IMR-90 (cell line): ENCODE data around the gene CCNE1. TPM values are rescaled to one million over a fixed set of nuclear protein-coding genes. Genes with fewer than 3 reads are reported as not detected.

Source experiments
- ATAC-seq: fragments of 200-7000 bp; cut with Tn5 transposase; 2 replicates; pipeline ENCODE4 v1.9.1; 2020; ENCODE audit warnings: low read depth, mild to moderate bottlenecking, moderate library complexity
- BruUV-seq: library from RNA; stranded (reverse); fragments of 400-500 nt; replicated peaks from 2 replicates; lab custom pipeline; 2021; lab: Mats Ljungman, UMichigan
- CTCF ChIA-PET: fragments of 300-600 bp; formaldehyde crosslinking; extraction: SDS; loops from one replicate; lab custom pipeline; 2021; ENCODE audit warnings: antibody characterized with exemption; lab: Yijun Ruan, JAX
- POLR2A ChIA-PET: fragments of 300-600 bp; sonication (Branson Sonifier 250); formaldehyde crosslinking; loops from one replicate; lab custom pipeline; 2022; ENCODE audit warnings: antibody characterized with exemption; ENCODE audit not compliant: unreplicated experiment; lab: Charles Lee
- DNase-seq: peaks from one replicate; pipeline ENCODE4 v3.0.0; 2013
- H2AFZ ChIP-seq: replicated peaks from 2 replicates; pipeline ENCODE3; 2013; ENCODE audit warnings: low read length, mild to moderate bottlenecking; ENCODE audit not compliant: poor library complexity
- H2AK5ac ChIP-seq: 2 replicates; pipeline ENCODE4 v1.6.1; 2013; ENCODE audit warnings: low read depth, low read length, inconsistent platforms
- H2AK9ac ChIP-seq: replicated peaks from 2 replicates; pipeline ENCODE3; 2013; ENCODE audit warnings: mild to moderate bottlenecking, low read depth, low read length, moderate library complexity; ENCODE audit not compliant: poor library complexity
- H2BK120ac ChIP-seq: 2 replicates; pipeline ENCODE4 v1.6.1; 2013; ENCODE audit warnings: low read depth, low read length, inconsistent platforms
- H2BK15ac ChIP-seq: 3 replicates; pipeline ENCODE4 v1.6.1; 2013; ENCODE audit warnings: low read depth, low read length, inconsistent platforms
- H2BK20ac ChIP-seq: 2 replicates; pipeline ENCODE4 v1.6.1; 2013; ENCODE audit warnings: low read depth, mild to moderate bottlenecking, inconsistent platforms, low read length, moderate library complexity
- H2BK5ac ChIP-seq: 2 replicates; pipeline ENCODE4 v1.6.1; 2013; ENCODE audit warnings: mild to moderate bottlenecking, low read depth, low read length, inconsistent platforms; ENCODE audit not compliant: poor library complexity, severe bottlenecking
- H3K14ac ChIP-seq: replicated peaks from 2 replicates; pipeline ENCODE4 v1.6.1; 2013; ENCODE audit warnings: low read depth, low read length, inconsistent platforms
- H3K18ac ChIP-seq: 2 replicates; pipeline ENCODE4 v1.6.1; 2013; ENCODE audit warnings: low read depth, low read length, control low read depth
- H3K23ac ChIP-seq: 2 replicates; pipeline ENCODE4 v1.6.1; 2013; ENCODE audit warnings: low read depth, low read length, inconsistent platforms
- H3K27ac ChIP-seq: 2 replicates; pipeline ENCODE4 v1.5.1; 2013; ENCODE audit warnings: mild to moderate bottlenecking, control low read depth, low read length; ENCODE audit not compliant: insufficient read depth
- H3K27me3 ChIP-seq: 2 replicates; pipeline ENCODE4 v1.6.1; 2013; ENCODE audit warnings: low read length; ENCODE audit not compliant: control insufficient read depth, insufficient read depth
- H3K36me3 ChIP-seq: 2 replicates; pipeline ENCODE4 v1.6.1; 2013; ENCODE audit warnings: low read length, mixed read lengths; ENCODE audit not compliant: control insufficient read depth, insufficient read depth
- H3K4ac ChIP-seq: 2 replicates; pipeline ENCODE4 v1.6.1; 2013; ENCODE audit warnings: low read depth, low read length, inconsistent platforms
- H3K4me1 ChIP-seq: 2 replicates; pipeline ENCODE4 v1.6.1; 2013; ENCODE audit warnings: low read length, mixed read lengths; ENCODE audit not compliant: control insufficient read depth, insufficient read depth
- H3K4me2 ChIP-seq: 2 replicates; pipeline ENCODE4 v1.6.1; 2013; ENCODE audit warnings: low read depth, mild to moderate bottlenecking, control low read depth, low read length, moderate library complexity
- H3K4me3 ChIP-seq: 2 replicates; pipeline ENCODE4 v1.5.1; 2013; ENCODE audit warnings: low read depth, mild to moderate bottlenecking, control low read depth, low read length, moderate library complexity; ENCODE audit not compliant: insufficient read depth
- H3K56ac ChIP-seq: 2 replicates; pipeline ENCODE4 v1.6.1; 2013; ENCODE audit warnings: low read length, inconsistent platforms; ENCODE audit not compliant: insufficient read depth; ENCODE audit errors: extremely low read depth
- H3K79me1 ChIP-seq, 2 experiments: 2 replicates each; pipeline ENCODE4 v1.6.1; 2013; ENCODE audit warnings: low read length in 2 of 2, inconsistent platforms in 1 of 2, low read depth in 1 of 2
- H3K9ac ChIP-seq: 2 replicates; pipeline ENCODE4 v1.6.1; 2013; ENCODE audit warnings: low read depth, low read length, control low read depth
- H3K9me1 ChIP-seq: 2 replicates; pipeline ENCODE4 v1.6.1; 2013; ENCODE audit warnings: low read length, inconsistent platforms; ENCODE audit not compliant: insufficient read depth
- H3K9me3 ChIP-seq: 2 replicates; pipeline ENCODE4 v1.6.1; 2013; ENCODE audit warnings: low read length; ENCODE audit not compliant: control insufficient read depth, insufficient read depth
- H4K20me1 ChIP-seq: 2 replicates; pipeline ENCODE4 v1.6.1; 2013; ENCODE audit warnings: low read length, inconsistent platforms; ENCODE audit not compliant: insufficient read depth
- H4K5ac ChIP-seq: 2 replicates; pipeline ENCODE4 v1.6.1; 2013; ENCODE audit warnings: mild to moderate bottlenecking, low read depth, low read length, control low read depth
- H4K8ac ChIP-seq, 2 experiments: 2 replicates each; pipeline ENCODE4 v1.6.1; 2013; ENCODE audit warnings: low read depth in 2 of 2, low read length in 2 of 2, control low read depth in 1 of 2, inconsistent platforms in 1 of 2
- H4K91ac ChIP-seq: 2 replicates; pipeline ENCODE4 v1.6.1; 2013; ENCODE audit warnings: low read depth, low read length, inconsistent platforms; ENCODE audit not compliant: insufficient read depth
- BHLHE40 ChIP-seq: fragments of 150-350 bp; IDR thresholded peaks from 2 replicates; pipeline ENCODE4 v1.6.1; 2016; ENCODE audit warnings: mild to moderate bottlenecking, low read depth, low read length
- CEBPB ChIP-seq: IDR thresholded peaks from 2 replicates; pipeline ENCODE4 v1.6.1; 2012; ENCODE audit warnings: low read depth, low read length, improper control_type of control experiment
- CHD1 ChIP-seq: IDR thresholded peaks from 2 replicates; pipeline ENCODE4 v1.6.1; 2012; ENCODE audit warnings: low read depth, low read length, improper control_type of control experiment
- FOS ChIP-seq: fragments of 150-350 bp; IDR thresholded peaks from 2 replicates; pipeline ENCODE4 v1.6.1; 2016; ENCODE audit warnings: low read depth, low read length
- MAFK ChIP-seq: IDR thresholded peaks from 2 replicates; pipeline ENCODE4 v1.6.1; 2012; ENCODE audit warnings: low read depth, low read length, improper control_type of control experiment
- MAZ ChIP-seq: IDR thresholded peaks from 2 replicates; pipeline ENCODE4 v1.6.1; 2012; ENCODE audit warnings: low read depth, mild to moderate bottlenecking, low read length, improper control_type of control experiment, moderate library complexity, borderline replicate concordance
- MXI1 ChIP-seq: IDR thresholded peaks from 2 replicates; pipeline ENCODE4 v1.6.1; 2012; ENCODE audit warnings: low read depth, mild to moderate bottlenecking, low read length, moderate library complexity, borderline replicate concordance
- NFE2L2 ChIP-seq: fragments of 150-350 bp; IDR thresholded peaks from 2 replicates; pipeline ENCODE4 v1.6.1; 2016; ENCODE audit warnings: low read depth, mild to moderate bottlenecking, low read length
- POLR2A ChIP-seq: IDR thresholded peaks from 2 replicates; pipeline ENCODE4 v1.6.1; 2012; ENCODE audit warnings: mild to moderate bottlenecking, low read depth, low read length
- RAD21 ChIP-seq: IDR thresholded peaks from 2 replicates; pipeline ENCODE4 v1.6.1; 2012; ENCODE audit warnings: low read length, improper control_type of control experiment
- RCOR1 ChIP-seq: IDR thresholded peaks from 2 replicates; pipeline ENCODE4 v1.6.1; 2012; ENCODE audit warnings: mild to moderate bottlenecking, low read length, improper control_type of control experiment; ENCODE audit not compliant: insufficient replicate concordance
- RFX5 ChIP-seq: IDR thresholded peaks from 2 replicates; pipeline ENCODE4 v1.8.0; 2012; ENCODE audit warnings: low read depth, mild to moderate bottlenecking, low read length, moderate library complexity
- SMC3 ChIP-seq: fragments of 150-350 bp; IDR thresholded peaks from 2 replicates; pipeline ENCODE4 v1.6.1; 2016; ENCODE audit warnings: low read depth, mild to moderate bottlenecking, antibody characterized with exemption, low read length, moderate library complexity
- WGBS, 2 experiments: methylation state at CpG; one replicate each; pipeline versions ENCODE4 v1.1.5 to v1.1.7; 2013; ENCODE audit warnings: missing lambda C conversion rate in 2 of 2; ENCODE audit not compliant: insufficient read length in 1 of 2; ENCODE audit errors: extremely low coverage in 2 of 2; 5-methylcytosine and 5-hydroxymethylcytosine counted together
- dilution Hi-C: fragments of 300-500 bp; cut with HindIII; formaldehyde crosslinking; loops from one replicate; pipeline ENCODE4 v1.14.3; 2018; ENCODE audit warnings: low sequenced_read_pairs; ENCODE audit not compliant: unreplicated experiment
- in situ Hi-C: fragments of 300-500 bp; cut with MboI; formaldehyde crosslinking; loops from 3 replicates; pipeline ENCODE4 v1.14.3; 2019; ENCODE audit warnings: low sequenced_read_pairs, inconsistent platforms, mixed read lengths
- intact Hi-C: fragments of 100-400 bp; cut with micrococcal nuclease; formaldehyde crosslinking; loops from 2 replicates; pipeline ENCODE4 v1.10.0; 2022
- polyA plus RNA-seq, 3 experiments: library from polyadenylated mRNA; depleted of rRNA; stranded (reverse); fragments of >200 nt; gene quantifications; 2 replicates each; pipeline ENCODE4 v1.2.3, GENCODE V29; 2012; ENCODE audit warnings: low replicate concordance in 1 of 3
- total RNA-seq: library from RNA; depleted of rRNA; stranded (reverse); fragments of >200 nt; gene quantifications from 2 replicates; pipeline ENCODE4 v1.2.3, GENCODE V29; 2012
- TF ChIP-seq, protein P1 (sequence below): fragments of 150-350 bp; IDR thresholded peaks from 2 replicates; pipeline ENCODE4 v1.6.1; 2017; ENCODE audit warnings: mild to moderate bottlenecking, antibody characterized with exemption, low read length, low read depth
- TF ChIP-seq, protein P2 (sequence below): conservative IDR thresholded peaks from 2 replicates; pipeline ENCODE4 v1.5.1; 2012; ENCODE audit warnings: mild to moderate bottlenecking, low read depth, low read length, improper control_type of control experiment
- TF ChIP-seq, protein P3 (sequence below): fragments of 150-350 bp; IDR thresholded peaks from 2 replicates; pipeline ENCODE4 v1.6.1; 2016; ENCODE audit warnings: low read depth, mild to moderate bottlenecking, low read length, moderate library complexity, borderline replicate concordance

CCNE1 gene
- total and polyA plus RNA-seq, 2 of the 4 experiments (the other 2 are of a cell fraction): 6.8 to 7.0 TPM

DNA sequence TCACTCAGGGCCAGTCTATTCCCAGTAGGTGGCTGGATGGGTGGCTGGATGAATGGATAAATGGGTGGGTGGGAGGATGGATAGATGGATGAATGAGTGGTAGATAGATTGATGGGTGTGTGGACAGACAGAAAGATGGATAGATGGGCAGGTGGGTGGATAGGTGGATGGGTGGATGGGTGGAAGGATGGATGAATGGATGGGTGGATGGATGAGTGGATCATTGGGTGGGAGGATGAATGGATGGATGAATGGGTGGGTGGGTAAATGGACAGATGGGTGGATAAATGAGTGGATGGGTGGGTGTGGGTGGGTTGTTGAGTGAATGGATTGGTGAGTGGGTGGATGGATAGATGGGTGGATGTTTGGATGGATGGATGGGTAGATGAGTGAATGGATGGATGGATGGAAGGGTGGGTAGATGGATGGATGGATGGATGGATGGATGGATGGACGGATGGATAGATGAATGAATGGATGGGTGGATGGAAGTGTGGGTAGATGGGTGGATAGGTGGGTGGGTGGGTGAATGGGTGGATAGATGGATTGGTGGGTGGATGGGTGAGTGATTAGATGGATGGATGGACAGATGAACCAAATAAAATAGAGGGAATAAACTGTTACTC, 27.1 kb upstream of the CCNE1 start:
- CTCF ChIA-PET: no interaction called here
- in situ Hi-C loops: no loop called here
- no TSS peak for BruUV-seq

More for the DNA sequence above, 27.1 kb upstream of the CCNE1 start:
- H2BK120ac ChIP-seq: no peak overlapping the region
- no peak overlapping the region for H3K4ac ChIP-seq
- H3K9me1 ChIP-seq: no peaks in the 10 kb centered on the region
- dilution Hi-C loops (no loop called here), intact Hi-C loops (no loop called here)
- H3K9me3 ChIP-seq: no peaks in the 10 kb centered on the region
- H3K27me3 ChIP-seq: peaks cover 2% of the 10 kb centered on the region; the same call in 1 of the 2 replicates
- H3K79me1 ChIP-seq: no peaks in the 10 kb centered on the region
- H2AK9ac ChIP-seq: no peak overlapping the region
- H3K56ac ChIP-seq: no peak overlapping the region
- ATAC-seq (no peak), DNase-seq (no peak)
- H3K4me3 ChIP-seq: no peak overlapping the region
- H3K27ac ChIP-seq: no peak overlapping the region
- H3K23ac ChIP-seq: no peak overlapping the region
- H2AFZ ChIP-seq: no peak overlapping the region
- H3K9ac ChIP-seq: no peak overlapping the region
- no peak overlapping the region for H4K91ac ChIP-seq
- H3K36me3 ChIP-seq: no peaks in the 10 kb centered on the region
- H3K4me1 ChIP-seq: no peaks in the 10 kb centered on the region
- no peak overlapping the region for H3K14ac ChIP-seq
- no peak overlapping the region for H2AK5ac ChIP-seq
- WGBS, 2 experiments: 67% methylated on average over 1 of the region's 1 CpG; no CpG with 5 or more reads in 1 of the 2 experiments
- H2BK20ac ChIP-seq: no peak overlapping the region
- no peak overlapping the region for H4K5ac ChIP-seq
- H4K8ac ChIP-seq: no peak overlapping the region
- H3K4me2 ChIP-seq: no peak overlapping the region
- TF ChIP-seq, protein P1, sequence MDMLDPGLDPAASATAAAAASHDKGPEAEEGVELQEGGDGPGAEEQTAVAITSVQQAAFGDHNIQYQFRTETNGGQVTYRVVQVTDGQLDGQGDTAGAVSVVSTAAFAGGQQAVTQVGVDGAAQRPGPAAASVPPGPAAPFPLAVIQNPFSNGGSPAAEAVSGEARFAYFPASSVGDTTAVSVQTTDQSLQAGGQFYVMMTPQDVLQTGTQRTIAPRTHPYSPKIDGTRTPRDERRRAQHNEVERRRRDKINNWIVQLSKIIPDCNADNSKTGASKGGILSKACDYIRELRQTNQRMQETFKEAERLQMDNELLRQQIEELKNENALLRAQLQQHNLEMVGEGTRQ: no peak
- no peak for TF ChIP-seq NFE2L2
- TF ChIP-seq FOS: no peak
- TF ChIP-seq MXI1: no peak
- TF ChIP-seq, protein P2, sequence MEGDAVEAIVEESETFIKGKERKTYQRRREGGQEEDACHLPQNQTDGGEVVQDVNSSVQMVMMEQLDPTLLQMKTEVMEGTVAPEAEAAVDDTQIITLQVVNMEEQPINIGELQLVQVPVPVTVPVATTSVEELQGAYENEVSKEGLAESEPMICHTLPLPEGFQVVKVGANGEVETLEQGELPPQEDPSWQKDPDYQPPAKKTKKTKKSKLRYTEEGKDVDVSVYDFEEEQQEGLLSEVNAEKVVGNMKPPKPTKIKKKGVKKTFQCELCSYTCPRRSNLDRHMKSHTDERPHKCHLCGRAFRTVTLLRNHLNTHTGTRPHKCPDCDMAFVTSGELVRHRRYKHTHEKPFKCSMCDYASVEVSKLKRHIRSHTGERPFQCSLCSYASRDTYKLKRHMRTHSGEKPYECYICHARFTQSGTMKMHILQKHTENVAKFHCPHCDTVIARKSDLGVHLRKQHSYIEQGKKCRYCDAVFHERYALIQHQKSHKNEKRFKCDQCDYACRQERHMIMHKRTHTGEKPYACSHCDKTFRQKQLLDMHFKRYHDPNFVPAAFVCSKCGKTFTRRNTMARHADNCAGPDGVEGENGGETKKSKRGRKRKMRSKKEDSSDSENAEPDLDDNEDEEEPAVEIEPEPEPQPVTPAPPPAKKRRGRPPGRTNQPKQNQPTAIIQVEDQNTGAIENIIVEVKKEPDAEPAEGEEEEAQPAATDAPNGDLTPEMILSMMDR: no peak
- no peak for TF ChIP-seq BHLHE40
- no peak for TF ChIP-seq RAD21
- no peak for TF ChIP-seq MAZ
- no peak for TF ChIP-seq SMC3
- no peak for TF ChIP-seq RCOR1
- TF ChIP-seq, protein P3, sequence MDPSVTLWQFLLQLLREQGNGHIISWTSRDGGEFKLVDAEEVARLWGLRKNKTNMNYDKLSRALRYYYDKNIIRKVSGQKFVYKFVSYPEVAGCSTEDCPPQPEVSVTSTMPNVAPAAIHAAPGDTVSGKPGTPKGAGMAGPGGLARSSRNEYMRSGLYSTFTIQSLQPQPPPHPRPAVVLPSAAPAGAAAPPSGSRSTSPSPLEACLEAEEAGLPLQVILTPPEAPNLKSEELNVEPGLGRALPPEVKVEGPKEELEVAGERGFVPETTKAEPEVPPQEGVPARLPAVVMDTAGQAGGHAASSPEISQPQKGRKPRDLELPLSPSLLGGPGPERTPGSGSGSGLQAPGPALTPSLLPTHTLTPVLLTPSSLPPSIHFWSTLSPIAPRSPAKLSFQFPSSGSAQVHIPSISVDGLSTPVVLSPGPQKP: no peak
- TF ChIP-seq POLR2A: no peak
- TF ChIP-seq RFX5: no peak
- TF ChIP-seq CEBPB: no peak
- TF ChIP-seq CHD1: no peak
- TF ChIP-seq MAFK: no peak
- no peak overlapping the region for H3K18ac ChIP-seq
- no peak overlapping the region for H2BK5ac ChIP-seq
- H4K20me1 ChIP-seq: no peaks in the 10 kb centered on the region
- POLR2A ChIA-PET: no interaction called here
- H2BK15ac ChIP-seq: no peak overlapping the region
